Activated T-helper 9 cell treated with anti-CD3 and anti-CD28 coated beads, Interleukin-2, amount 50 U/mL, for 16 hours (primary cell): ENCODE data around the gene PIERCE2.
"Not testable (repeated sequence)": the region's sequence is repeated elsewhere in the genome, so short reads cannot be mapped to it uniquely, and the experiment has no call there.

Source experiments
- DNase-seq: peaks from one replicate; pipeline ENCODE4 v3.0.0-alpha.2; 2020; ENCODE audit warnings: low read depth

The PIERCE2 gene

DNA sequence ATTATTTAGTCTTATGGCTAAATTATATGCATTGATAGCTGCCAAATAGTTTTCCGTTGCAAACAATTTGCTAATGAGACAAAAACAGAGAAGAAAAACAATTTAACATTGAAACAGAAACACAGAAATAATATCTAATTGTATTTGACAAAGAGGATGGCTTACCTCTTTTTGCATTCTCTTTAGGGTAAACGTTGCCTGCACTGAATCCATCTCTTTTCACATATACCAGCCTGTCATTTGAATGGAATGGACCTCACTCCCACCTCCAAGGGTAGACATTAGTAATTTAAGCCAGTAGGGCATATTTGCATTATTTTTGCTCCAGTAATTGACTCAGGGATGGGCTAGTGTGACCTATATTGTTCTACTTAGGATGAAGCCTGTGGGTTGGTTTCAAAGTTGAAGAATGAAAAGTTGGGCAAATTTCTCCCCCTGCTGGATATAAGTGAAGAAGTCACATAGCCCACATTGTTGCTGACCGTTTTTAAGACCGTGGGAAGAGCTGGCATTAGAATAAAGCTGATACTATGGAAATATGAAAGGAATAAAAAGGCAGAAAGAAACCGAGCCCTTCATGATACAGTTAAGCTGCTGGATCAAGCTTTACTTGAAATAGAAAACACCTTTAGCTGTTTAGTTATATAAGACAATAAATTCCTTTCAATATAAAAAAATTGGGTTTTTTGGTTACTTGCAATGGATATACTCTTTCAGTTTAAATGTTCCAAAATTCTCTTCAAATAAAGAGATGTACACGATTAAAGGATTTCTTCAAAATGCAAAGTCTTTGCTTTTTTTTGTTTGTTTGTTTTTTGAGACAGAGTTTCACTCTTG is 26.9 kb downstream of the PIERCE2 start:
- DNase-seq, result no peak

DNA sequence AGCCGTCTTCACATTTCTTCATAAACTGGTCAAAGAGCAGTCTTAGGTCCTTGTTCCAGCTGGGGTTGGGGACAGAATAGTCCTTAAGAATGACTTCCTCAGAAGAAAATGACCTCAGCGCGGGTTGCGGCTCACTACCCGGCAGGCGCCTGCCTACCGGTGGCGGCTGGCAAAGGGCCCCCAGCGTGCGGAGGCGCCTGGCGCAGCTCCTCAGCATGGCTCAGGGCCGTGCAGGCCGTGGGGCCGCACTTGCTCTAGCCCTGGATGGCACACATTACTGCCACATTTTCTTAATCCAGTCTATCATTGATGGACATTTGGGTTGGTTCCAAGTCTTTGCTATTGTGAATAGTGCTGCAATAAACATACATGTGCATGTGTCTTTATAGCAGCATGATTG is 34.8 kb downstream of the PIERCE2 start:
- DNase-seq, result not testable (repeated sequence)

DNA sequence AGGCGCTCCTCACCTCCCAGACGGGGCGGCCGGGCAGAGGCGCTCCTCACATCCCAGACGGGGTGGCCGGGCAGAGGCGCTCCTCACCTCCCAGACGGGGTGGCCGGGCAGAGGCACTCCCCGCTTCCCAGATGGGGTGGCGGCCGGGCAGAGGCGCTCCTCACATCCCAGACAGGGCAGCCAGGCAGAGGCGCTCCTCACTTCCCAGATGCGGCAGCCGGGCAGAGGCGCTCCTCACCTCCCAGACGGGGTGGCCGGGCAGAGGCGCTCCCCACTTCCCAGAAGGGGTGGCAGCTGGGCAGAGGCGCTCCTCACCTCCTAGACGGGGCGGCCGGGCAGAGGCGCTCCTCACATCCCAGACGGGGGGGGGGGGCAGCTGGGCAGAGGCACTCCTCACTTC is 37.6 kb downstream of the PIERCE2 start:
- not testable (repeated sequence) for DNase-seq

DNA sequence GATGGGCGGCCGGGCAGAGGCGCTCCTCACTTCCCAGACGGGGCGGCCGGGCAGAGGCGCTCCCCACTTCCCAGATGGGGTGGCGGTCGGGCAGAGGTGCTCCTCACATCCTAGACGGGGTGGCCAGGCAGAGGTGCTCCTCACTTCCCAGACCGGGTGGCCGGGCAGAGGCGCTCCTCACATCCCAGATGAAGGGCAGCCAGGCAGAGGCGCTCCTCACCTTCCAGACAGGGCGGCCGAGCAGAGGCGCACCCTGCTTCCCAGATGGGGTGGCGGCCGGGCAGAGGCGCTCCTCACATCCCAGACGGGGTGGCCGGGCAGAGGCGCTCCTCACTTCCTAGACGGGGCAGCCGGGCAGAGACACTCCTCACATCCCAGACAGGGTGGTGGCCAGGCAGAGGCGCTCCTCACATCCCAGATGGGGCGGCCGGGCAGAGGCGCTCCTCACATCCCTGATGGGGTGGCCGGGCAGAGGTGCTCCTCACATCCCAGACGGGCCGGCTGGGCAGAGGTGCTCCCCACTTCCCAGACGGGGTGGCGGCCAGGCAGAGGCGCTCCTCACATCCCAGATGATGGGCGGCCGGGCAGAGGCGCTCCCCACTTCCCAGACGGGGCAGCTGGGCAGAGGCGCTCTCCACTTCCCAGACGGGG is 38.2 kb downstream of the PIERCE2 start:
- not testable (repeated sequence) for DNase-seq

DNA sequence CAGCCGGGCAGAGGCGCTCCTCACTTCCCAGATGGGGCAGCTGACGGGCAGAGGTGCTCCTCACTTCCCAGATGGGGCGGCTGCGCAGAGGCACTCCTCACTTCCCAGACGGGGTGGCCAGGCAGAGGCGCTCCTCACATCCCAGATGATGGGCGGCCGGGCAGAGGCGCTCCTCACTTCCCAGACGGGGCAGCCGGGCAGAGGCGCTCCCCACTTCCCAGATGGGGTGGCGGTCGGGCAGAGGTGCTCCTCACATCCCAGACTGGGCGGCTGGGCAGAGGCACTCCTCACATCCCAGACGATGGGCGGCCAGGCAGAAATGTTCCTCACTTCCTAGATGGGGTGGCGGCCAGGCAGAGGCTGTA is 38.7 kb downstream of the PIERCE2 start:
- DNase-seq, result not testable (repeated sequence)

DNA sequence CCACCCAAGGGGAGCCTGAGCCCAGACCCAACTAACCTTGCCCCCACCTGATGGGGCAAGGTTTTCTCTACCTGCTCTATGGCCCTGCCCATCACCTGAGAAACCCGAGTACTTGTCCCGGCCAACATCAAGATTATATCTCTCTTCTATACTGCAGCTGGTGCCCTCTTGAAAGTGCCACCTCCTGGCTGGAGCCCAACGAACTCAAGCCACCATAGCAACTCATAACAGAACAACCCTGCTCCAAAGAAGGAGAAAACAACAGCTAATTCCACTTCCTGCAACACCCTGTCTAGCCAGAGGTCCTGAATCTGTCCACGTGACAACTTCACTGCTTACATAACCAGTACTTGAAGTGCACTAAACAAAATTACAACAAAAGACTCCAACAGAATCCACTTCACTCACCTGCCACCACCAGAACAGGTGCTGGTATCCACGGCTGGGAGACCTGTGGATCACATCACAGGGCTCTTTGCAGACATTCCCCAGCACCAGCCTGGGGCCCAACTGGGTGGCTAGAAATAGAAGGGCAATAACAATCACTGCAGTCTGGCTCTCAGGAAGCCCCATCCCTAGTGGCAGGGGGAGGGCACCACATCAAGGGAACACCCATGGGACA is 49.2 kb downstream of the PIERCE2 start:
- DNase-seq, result no peak

DNA sequence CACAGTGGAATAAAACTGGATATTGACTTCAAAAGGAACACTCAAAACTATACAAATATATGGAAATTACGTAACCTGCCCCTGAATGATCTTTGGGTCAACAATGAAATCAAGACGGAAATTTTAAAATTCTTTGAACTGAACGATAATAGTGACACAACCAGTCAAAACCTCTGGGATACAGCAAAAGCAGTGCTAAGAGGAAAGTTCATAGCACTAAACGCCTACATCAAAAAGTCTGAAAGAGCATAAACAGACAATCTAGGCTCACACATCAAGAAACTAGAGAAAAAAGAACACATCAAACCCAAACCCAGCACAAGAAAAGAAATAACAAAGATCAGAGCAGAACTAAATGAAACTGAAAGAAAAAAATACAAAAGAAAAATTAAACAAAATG is 53.2 kb downstream of the PIERCE2 start:
- DNase-seq, result no peak

DNA sequence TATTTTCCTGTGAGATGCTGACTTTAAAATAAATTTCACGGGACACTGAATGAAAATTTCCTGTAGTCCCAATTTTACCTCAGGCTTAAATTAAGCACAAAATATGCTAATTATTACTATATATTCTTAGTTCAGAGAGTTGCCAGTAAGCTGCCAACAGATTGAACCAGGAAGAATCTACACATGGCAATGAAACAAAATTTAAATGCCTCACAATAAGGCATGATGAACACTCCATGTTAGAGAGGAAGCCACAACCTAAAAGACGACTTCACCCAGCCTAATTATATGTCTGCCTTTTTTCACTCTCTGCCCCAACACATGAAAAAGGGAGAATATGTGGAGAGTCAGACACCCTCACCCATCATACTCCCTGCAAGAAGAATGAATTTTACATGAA is 60.0 kb downstream of the PIERCE2 start:
- DNase-seq, result no peak
